Measurements from ENCODE around the gene TAOK2.

DNA sequence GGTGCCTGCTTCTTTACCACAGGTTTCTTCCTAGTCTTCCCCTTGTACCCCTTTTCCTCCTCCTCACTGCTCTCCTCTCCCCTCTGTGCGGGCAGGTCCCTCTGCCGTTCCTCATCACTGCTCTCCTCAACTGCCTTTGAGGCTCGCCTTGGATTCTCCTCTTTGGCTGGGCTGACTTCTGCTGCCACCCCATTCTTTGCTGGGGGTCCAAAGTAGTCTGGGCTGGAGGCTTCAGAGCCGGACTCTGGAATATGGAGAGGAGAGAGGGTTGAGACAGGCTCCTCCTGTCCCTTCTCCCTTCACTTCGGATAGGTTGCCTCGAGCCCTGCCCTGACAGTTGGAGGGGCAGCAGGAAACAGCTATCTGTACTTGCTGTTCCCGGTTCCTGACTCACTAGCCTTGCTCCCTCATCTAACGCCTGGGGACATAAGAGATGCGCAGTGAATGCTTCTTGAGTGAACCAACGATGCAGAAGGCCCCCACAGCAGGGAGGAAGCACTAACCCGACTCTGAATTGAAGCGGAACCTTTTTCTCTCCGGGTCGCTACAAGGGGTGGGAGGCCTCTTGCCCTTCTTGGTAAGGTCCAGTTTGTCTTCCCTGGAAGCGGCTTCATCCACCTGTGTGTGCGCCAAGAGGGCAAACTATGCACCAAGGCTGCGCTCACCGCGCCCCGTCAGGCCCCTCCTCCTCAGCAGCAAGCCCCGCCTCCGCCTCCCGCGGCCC, 21.1 kb downstream of the TAOK2 start:
- TF ChIP-seq CTCF (tag by site-specific recombination; IDR thresholded peaks at IDR 0.05) (no peak), ZNF670 (tag by site-specific recombination; IDR thresholded peaks at IDR 0.05; ENCODE audit: low read depth) (no peak), ZFP3 (tag by site-specific recombination; IDR thresholded peaks at IDR 0.05; ENCODE audit: low read depth) (no peak), ZNF433 (tag by site-specific recombination; IDR thresholded peaks at IDR 0.05; ENCODE audit: low read depth) (no peak), ZNF521 (tag by site-specific recombination; IDR thresholded peaks at IDR 0.05) (no peak)

All from HEK293 (cell line).